GM12801 (cell line): Measurements from ENCODE around the gene MTURN.

ENCODE experiments used
- CTCF ChIP-seq: IDR thresholded peaks from one replicate; pipeline ENCODE4 v1.5.1; 2011; ENCODE audit warnings: control low read depth; ENCODE audit not compliant: insufficient read length; ENCODE audit errors: extremely low read depth

MTURN gene

DNA sequence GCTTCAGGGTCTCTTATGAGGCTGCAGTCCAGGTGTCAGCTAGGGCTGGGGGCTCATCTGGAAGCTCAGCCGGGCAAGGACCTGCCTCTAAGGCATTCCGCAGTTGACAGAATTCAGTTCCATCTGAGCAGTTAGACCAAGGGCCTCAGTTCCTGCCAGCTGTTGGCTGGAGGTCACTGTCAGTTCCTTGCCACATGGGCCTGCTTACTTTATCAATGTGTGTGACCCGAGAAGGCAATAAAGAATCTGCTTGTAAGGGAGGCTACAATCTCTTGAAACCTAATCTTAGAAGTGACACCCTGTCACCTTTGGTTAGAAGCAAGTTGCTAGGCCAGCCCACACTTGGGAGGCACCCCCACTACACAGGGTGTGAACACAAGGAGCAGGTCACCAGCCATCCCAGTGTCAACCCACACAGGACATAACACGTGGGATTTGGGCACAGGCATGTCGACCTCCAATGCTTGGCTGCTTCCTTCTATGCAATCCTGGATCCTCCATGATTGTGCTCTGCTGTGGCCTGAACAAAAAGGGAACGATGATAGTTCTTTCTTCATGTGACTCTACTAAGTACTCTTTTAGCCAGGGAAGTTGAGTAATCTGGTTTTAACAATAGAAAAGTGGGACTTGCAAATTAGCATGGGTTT lies 41.8 kb downstream of the MTURN start:
- TF ChIP-seq CTCF, result no peak

DNA sequence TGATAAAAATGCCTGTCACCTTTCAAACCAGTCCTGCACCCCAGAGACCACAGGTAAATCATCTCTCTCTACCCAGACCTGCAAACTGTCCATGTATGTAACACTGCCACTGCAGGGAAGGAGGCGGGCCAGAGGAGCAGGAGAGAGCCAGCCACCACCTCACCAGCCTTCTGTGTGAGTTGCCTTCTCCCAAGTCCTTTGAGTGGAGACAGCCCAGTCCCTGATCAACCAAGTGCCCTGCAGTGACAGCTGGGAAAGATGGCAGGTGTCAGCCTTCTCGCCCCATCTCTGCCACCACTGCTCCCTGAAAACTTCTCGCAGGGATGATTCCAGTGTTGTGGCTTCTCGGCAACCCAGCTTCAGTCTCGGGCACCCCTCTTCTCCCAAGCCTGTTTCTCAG lies 42.4 kb downstream of the MTURN start:
- no peak for TF ChIP-seq CTCF

- TF ChIP-seq CTCF, result no peak
These were observed 43.2 kb downstream of the MTURN start for GRCh38 chr7:30177965-30178364.

- no peak for TF ChIP-seq CTCF
These were observed 44.1 kb downstream of the MTURN start for GRCh38 chr7:30178748-30179436.

GRCh38 chr7:30180718-30181117 lies 45.9 kb downstream of the MTURN start:
- TF ChIP-seq CTCF, result no peak

DNA sequence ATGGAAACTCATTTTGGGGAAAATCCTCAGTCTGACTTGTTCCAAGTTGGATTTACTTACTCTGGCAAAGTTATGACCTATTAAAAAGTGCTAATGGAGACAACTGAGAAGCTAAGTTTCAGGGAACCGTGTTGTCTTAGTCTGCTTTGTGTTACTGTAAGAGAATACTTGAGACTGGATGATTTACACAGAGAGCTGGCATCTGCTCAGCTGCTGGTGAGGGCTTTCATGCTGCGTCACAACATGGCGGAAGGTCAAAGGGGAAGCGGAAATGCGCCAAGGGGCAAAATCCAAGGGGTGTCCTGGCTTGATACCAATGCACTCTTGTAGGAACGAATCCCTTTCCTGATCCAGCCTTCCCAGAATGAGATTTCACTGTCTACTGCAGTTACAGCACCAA lies 46.4 kb downstream of the MTURN start:
- no peak for TF ChIP-seq CTCF

- no peak for TF ChIP-seq CTCF
These were observed 47.1 kb downstream of the MTURN start for GRCh38 chr7:30181736-30182522.
